Fibroblast of mammary gland (primary cell): ENCODE measurements around the gene RFX6.

Source experiments
- DNase-seq: peaks from one replicate; pipeline ENCODE4 v3.0.0-alpha.2; 2010; ENCODE audit warnings: low read depth
- H3K4me3 ChIP-seq: 2 replicates; pipeline ENCODE4 v1.5.1; 2011; ENCODE audit warnings: low read depth, mild to moderate bottlenecking, low read length, moderate library complexity; ENCODE audit not compliant: control insufficient read depth
- TF ChIP-seq, protein P1 (sequence below): conservative IDR thresholded peaks from 2 replicates; pipeline ENCODE4 v1.5.1; 2011; ENCODE audit warnings: low read depth, low read length, inconsistent platforms; ENCODE audit not compliant: control insufficient read depth, insufficient read depth

Gene RFX6

DNA sequence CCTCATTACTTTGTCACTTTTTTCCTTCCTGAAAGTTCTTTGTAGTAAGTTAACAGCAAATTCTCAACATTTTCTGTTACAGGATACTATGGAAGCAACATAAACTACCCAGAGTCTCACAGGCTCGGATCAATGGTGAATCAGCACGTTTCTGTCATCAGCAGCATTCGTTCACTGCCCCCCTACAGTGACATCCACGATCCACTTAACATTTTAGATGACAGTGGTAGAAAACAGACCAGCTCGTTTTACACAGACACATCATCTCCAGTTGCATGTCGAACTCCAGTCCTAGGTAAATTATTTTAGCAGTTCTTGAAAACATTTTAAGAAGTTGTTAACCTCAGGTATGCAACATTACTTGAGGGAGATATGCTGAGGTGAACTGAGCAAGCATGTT is 51.6 kb downstream of the RFX6 start:
- DNase-seq, result no peak
- H3K4me3 ChIP-seq, result no peak overlapping the region
- TF ChIP-seq, protein P1, sequence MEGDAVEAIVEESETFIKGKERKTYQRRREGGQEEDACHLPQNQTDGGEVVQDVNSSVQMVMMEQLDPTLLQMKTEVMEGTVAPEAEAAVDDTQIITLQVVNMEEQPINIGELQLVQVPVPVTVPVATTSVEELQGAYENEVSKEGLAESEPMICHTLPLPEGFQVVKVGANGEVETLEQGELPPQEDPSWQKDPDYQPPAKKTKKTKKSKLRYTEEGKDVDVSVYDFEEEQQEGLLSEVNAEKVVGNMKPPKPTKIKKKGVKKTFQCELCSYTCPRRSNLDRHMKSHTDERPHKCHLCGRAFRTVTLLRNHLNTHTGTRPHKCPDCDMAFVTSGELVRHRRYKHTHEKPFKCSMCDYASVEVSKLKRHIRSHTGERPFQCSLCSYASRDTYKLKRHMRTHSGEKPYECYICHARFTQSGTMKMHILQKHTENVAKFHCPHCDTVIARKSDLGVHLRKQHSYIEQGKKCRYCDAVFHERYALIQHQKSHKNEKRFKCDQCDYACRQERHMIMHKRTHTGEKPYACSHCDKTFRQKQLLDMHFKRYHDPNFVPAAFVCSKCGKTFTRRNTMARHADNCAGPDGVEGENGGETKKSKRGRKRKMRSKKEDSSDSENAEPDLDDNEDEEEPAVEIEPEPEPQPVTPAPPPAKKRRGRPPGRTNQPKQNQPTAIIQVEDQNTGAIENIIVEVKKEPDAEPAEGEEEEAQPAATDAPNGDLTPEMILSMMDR, result no peak

DNA sequence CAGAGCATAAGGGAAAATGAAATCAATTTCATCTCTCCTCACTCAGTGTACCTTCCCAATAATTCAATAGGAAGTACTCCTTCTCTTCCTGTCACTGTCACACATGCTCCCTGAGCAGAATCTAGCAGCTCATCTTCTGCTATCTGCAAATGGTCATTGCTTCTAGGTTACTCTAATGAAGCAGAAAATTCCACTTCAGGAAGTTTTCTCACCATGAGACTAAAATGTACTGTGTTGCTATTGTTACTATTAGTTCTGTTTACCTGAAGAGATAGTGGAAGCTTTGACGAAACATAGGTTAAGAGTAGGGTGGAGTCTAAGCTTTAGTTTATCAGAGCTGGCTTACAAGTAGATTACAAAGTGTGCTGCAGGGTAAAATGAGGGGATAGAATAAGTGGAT is 52.8 kb downstream of the RFX6 start:
- no peak for DNase-seq
- no peak overlapping the region for H3K4me3 ChIP-seq
- TF ChIP-seq, protein P1, result no peak

DNA sequence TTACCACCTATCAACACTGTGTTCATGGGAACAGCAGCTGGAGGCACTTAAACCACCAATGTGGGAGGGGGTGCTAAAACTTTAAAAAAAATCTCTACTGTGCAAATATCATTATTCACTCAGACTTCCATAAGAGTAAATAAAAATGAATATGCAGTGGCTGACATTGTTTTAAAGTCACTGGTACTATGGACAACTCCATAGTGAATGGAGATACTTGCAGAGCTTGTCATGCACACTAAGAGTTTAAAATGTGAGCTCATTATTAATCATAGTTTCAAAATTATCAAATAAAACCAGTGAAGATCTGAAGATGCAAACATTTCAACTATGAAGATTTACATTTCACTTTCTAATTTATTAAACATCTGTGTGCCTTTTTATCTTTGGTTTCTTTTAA is 54.4 kb downstream of the RFX6 start:
- TF ChIP-seq, protein P1, result no peak
- no peak for DNase-seq
- H3K4me3 ChIP-seq, result no peak overlapping the region

DNA sequence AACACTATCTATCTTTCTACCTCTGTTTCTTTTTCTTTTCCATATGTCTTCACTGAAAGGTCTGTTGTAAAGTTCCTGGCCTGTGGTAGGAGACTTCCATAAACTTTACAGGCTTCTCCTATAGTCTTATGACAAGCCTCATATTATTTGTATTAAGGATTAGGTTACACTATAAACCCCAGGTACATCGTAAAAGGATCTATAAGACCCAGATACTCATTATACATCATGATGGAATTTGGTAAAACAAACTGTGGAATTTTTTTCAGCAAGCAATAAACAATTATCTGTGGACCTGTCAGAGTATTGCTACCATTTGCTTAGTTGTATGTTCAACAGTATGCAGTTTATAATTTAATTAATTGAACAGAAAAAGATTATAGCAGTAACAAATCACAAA is 55.5 kb downstream of the RFX6 start:
- no peak overlapping the region for H3K4me3 ChIP-seq
- no peak for DNase-seq
- TF ChIP-seq, protein P1, result no peak

DNA sequence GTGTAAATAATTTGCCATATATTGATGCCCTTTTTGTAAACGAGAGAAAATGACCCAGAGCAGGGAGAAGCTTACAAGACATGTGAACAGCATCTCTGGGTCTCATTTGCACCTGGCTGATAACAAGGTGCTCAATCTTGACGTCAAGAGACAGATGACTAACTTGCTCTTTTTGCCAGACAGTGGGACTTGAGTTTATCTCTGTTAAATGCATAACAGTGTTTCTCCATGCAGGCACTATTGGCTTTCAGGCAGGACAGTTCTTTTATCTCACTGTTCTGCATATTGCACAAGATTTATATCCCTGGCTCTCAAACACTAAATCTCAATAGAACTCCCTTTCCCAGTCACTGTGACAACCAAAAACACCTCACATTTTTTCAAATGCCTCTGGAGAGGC is 56.4 kb downstream of the RFX6 start:
- TF ChIP-seq, protein P1, result no peak
- no peak for DNase-seq
- no peak overlapping the region for H3K4me3 ChIP-seq

DNA sequence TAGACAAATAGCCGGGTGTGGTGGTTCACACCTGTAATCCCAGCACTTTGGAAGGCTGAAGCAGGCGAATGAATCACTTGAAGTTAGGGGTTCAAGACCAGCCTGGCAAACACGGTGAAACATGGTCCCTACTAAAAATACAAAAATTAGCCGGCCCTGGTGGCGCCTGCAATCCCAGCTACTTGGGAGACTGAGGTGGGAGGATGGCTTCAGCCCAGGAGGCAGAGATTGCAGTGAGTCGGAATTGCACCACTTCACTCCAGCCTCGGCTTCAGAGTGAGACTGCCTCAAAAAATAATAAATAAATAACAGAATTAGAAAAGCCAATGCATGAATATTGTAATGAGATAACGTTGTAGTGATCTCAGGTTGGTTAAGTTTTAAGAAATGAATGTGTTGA is 61.3 kb downstream of the RFX6 start:
- TF ChIP-seq, protein P1, result no peak
- H3K4me3 ChIP-seq, result no peak overlapping the region
- DNase-seq, result no peak

DNA sequence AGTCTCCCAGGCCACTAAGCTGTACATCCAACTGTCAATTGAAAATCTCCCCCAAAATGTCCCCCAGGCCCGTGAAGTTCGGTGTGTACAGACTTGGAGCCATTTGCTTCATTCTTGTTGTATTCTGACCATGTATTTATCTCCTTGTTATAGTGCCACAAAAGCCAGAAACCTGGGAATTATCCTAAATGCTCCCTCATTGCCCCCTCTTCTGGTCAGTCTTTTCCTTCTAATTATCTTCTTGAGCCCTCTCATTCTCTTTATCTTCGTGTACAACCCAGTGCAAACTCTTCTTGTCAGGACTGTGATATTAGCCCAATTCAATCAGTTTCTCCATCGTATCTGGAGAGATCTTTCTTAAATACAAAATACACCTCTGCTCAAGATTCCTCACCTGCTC is 64.7 kb downstream of the RFX6 start:
- TF ChIP-seq, protein P1, result no peak

More for the DNA sequence above, 64.7 kb downstream of the RFX6 start:
- no peak overlapping the region for H3K4me3 ChIP-seq
- DNase-seq, result no peak
